SK-N-SH treated with all-trans-retinoic acid at 6 μM for 48 hours (cell line): Measurements from ENCODE around the gene CACNA2D3.

Experiments
- ATAC-seq: fragments of 200-7000 bp; cut with Tn5 transposase; 3 replicates; pipeline ENCODE4 v1.9.1; 2020; ENCODE audit warnings: mild to moderate bottlenecking, moderate library complexity
- BACH2 ChIP-seq: fragments of 250-450 bp; sonication (Bioruptor Pico); IDR thresholded peaks from 2 replicates; pipeline ENCODE4 v1.9.0; 2021; ENCODE audit warnings: mild to moderate bottlenecking, borderline replicate concordance
- ESRRG ChIP-seq: fragments of 250-450 bp; sonication (Bioruptor Pico); IDR thresholded peaks from 2 replicates; pipeline ENCODE4 v1.6.1; 2021; ENCODE audit warnings: mild to moderate bottlenecking
- GLIS3 ChIP-seq: fragments of 250-450 bp; sonication (Bioruptor Pico); IDR thresholded peaks from 2 replicates; pipeline ENCODE4 v1.5.0; 2020; ENCODE audit warnings: mild to moderate bottlenecking, moderate library complexity
- OSR1 ChIP-seq: fragments of 250-450 bp; sonication (Bioruptor Pico); IDR thresholded peaks from 2 replicates; pipeline ENCODE4 v1.8.0; 2022; ENCODE audit warnings: moderate library complexity, mild to moderate bottlenecking, inconsistent platforms
- RARB ChIP-seq: fragments of 250-450 bp; sonication (Bioruptor Pico); IDR thresholded peaks from 2 replicates; pipeline ENCODE4 v1.8.0; 2021; ENCODE audit warnings: mild to moderate bottlenecking, moderate library complexity
- SNAI2 ChIP-seq: fragments of 250-450 bp; sonication (Bioruptor Pico); IDR thresholded peaks from 2 replicates; pipeline ENCODE4 v1.5.0; 2020; ENCODE audit warnings: mild to moderate bottlenecking, moderate library complexity
- TCF4 ChIP-seq: fragments of 250-450 bp; sonication (Bioruptor Pico); IDR thresholded peaks from 2 replicates; pipeline ENCODE4 v1.8.0; 2021; ENCODE audit warnings: mild to moderate bottlenecking, moderate library complexity, borderline replicate concordance
- TOX ChIP-seq: fragments of 250-450 bp; sonication (Bioruptor Pico); IDR thresholded peaks from 2 replicates; pipeline ENCODE4 v1.8.0; 2021; ENCODE audit warnings: mild to moderate bottlenecking, moderate library complexity, borderline replicate concordance
- ZC3H10 ChIP-seq: fragments of 250-450 bp; sonication (Bioruptor Pico); IDR thresholded peaks from 2 replicates; pipeline ENCODE4 v1.5.1; 2021; ENCODE audit warnings: mild to moderate bottlenecking, moderate library complexity
- ZFP3 ChIP-seq: fragments of 250-450 bp; sonication (Bioruptor Pico); IDR thresholded peaks from 2 replicates; pipeline ENCODE4 v1.5.0; 2020; ENCODE audit warnings: mild to moderate bottlenecking, moderate library complexity
- ZFP30 ChIP-seq: fragments of 450-650 bp; formaldehyde crosslinking; IDR thresholded peaks from 2 replicates; pipeline ENCODE4 v1.5.0; 2022; ENCODE audit warnings: mild to moderate bottlenecking, moderate library complexity
- ZNF565 ChIP-seq: fragments of 450-650 bp; formaldehyde crosslinking; conservative IDR thresholded peaks from 2 replicates; pipeline ENCODE4 v1.5.0; 2020; ENCODE audit warnings: low read depth, mild to moderate bottlenecking, moderate library complexity
- ZNF70 ChIP-seq: fragments of 450-650 bp; formaldehyde crosslinking; IDR thresholded peaks from 2 replicates; pipeline ENCODE4 v1.5.0; 2020; ENCODE audit warnings: mild to moderate bottlenecking, moderate library complexity
- ZNF8 ChIP-seq: fragments of 450-650 bp; formaldehyde crosslinking; IDR thresholded peaks from 2 replicates; pipeline ENCODE4 v1.5.0; 2020; ENCODE audit warnings: mild to moderate bottlenecking, moderate library complexity
- TF ChIP-seq, protein P1 (sequence below): fragments of 250-450 bp; sonication (Bioruptor Pico); IDR thresholded peaks from 2 replicates; pipeline ENCODE4 v1.5.1; 2020; ENCODE audit warnings: low read depth, mild to moderate bottlenecking, moderate library complexity
- TF ChIP-seq, protein P2 (sequence below): fragments of 250-450 bp; sonication (Bioruptor Pico); IDR thresholded peaks from 2 replicates; pipeline ENCODE4 v1.8.0; 2021; ENCODE audit warnings: low read depth, mild to moderate bottlenecking, moderate library complexity, borderline replicate concordance
- TF ChIP-seq, protein P3 (sequence below): fragments of 250-450 bp; sonication (Bioruptor Pico); IDR thresholded peaks from 2 replicates; pipeline ENCODE4 v1.5.1; 2021; ENCODE audit warnings: mild to moderate bottlenecking, moderate library complexity
- TF ChIP-seq, protein P4 (sequence below): fragments of 250-450 bp; sonication (Bioruptor Pico); IDR thresholded peaks from 2 replicates; pipeline ENCODE4 v1.5.0; 2020; ENCODE audit warnings: mild to moderate bottlenecking, moderate library complexity

The CACNA2D3 gene

DNA sequence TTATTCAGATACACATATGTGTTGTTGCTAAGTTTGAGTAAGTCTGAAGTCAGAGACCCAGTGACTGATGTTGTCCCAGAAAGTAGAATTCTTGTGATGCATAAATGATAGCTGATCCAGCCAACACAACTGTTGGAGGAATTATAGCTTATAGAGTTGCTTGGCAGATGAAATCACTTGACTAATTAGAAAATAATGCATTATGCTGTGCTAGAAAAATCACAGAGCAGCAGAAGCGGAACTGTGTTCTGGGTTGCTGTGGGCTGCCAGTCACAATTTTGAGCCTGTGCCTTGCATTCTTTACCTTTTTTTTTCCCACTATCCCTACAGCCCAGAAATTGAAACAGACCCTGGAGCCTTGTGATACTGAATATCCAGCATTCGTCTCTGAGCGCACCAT, 895.5 kb downstream of the CACNA2D3 start:
- TF ChIP-seq ZNF70 (no peak), ZC3H10 (CRISPR knock-in tag) (no peak), ZFP3 (CRISPR knock-in tag) (no peak), TOX (CRISPR knock-in tag) (no peak), RARB (no peak), ZFP30 (no peak), OSR1 (CRISPR knock-in tag) (no peak), ZNF565 (CRISPR knock-in tag) (no peak)
- TF ChIP-seq, protein P1, sequence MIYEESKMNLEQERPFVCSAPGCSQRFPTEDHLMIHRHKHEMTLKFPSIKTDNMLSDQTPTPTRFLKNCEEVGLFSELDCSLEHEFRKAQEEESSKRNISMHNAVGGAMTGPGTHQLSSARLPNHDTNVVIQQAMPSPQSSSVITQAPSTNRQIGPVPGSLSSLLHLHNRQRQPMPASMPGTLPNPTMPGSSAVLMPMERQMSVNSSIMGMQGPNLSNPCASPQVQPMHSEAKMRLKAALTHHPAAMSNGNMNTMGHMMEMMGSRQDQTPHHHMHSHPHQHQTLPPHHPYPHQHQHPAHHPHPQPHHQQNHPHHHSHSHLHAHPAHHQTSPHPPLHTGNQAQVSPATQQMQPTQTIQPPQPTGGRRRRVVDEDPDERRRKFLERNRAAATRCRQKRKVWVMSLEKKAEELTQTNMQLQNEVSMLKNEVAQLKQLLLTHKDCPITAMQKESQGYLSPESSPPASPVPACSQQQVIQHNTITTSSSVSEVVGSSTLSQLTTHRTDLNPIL (CRISPR knock-in tag): no peak
- TF ChIP-seq, protein P2, sequence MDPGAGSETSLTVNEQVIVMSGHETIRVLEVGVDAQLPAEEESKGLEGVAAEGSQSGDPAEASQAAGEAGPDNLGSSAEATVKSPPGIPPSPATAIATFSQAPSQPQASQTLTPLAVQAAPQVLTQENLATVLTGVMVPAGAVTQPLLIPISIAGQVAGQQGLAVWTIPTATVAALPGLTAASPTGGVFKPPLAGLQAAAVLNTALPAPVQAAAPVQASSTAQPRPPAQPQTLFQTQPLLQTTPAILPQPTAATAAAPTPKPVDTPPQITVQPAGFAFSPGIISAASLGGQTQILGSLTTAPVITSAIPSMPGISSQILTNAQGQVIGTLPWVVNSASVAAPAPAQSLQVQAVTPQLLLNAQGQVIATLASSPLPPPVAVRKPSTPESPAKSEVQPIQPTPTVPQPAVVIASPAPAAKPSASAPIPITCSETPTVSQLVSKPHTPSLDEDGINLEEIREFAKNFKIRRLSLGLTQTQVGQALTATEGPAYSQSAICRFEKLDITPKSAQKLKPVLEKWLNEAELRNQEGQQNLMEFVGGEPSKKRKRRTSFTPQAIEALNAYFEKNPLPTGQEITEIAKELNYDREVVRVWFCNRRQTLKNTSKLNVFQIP: no peak
- TF ChIP-seq, protein P3, sequence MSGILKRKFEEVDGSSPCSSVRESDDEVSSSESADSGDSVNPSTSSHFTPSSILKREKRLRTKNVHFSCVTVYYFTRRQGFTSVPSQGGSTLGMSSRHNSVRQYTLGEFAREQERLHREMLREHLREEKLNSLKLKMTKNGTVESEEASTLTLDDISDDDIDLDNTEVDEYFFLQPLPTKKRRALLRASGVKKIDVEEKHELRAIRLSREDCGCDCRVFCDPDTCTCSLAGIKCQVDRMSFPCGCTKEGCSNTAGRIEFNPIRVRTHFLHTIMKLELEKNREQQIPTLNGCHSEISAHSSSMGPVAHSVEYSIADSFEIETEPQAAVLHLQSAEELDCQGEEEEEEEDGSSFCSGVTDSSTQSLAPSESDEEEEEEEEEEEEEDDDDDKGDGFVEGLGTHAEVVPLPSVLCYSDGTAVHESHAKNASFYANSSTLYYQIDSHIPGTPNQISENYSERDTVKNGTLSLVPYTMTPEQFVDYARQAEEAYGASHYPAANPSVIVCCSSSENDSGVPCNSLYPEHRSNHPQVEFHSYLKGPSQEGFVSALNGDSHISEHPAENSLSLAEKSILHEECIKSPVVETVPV (CRISPR knock-in tag): no peak
- no peak for ATAC-seq

DNA sequence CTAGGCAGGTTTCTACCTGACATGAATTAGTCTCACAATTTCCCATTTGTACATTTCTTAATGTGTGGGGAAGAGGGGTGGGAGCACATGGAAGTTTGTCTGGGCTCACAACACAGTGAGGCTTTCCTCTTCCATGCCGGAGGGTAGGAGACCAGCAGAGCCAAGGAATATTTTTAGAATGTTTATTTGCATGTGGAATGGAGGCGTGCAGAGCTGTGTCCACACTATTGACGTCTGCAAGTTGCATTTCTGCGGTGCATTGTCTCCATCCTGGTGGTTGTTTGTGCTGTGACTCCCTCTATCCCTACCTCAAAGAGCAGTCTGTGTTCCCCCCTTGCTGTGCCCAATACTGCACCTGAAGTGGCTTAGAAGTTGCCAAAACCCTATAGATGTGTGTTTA, 908.6 kb downstream of the CACNA2D3 start:
- ATAC-seq: no peak
- no peak for TF ChIP-seq OSR1 (CRISPR knock-in tag)
- TF ChIP-seq BACH2: no peak
- TF ChIP-seq, protein P2: no peak
- TF ChIP-seq, protein P4, sequence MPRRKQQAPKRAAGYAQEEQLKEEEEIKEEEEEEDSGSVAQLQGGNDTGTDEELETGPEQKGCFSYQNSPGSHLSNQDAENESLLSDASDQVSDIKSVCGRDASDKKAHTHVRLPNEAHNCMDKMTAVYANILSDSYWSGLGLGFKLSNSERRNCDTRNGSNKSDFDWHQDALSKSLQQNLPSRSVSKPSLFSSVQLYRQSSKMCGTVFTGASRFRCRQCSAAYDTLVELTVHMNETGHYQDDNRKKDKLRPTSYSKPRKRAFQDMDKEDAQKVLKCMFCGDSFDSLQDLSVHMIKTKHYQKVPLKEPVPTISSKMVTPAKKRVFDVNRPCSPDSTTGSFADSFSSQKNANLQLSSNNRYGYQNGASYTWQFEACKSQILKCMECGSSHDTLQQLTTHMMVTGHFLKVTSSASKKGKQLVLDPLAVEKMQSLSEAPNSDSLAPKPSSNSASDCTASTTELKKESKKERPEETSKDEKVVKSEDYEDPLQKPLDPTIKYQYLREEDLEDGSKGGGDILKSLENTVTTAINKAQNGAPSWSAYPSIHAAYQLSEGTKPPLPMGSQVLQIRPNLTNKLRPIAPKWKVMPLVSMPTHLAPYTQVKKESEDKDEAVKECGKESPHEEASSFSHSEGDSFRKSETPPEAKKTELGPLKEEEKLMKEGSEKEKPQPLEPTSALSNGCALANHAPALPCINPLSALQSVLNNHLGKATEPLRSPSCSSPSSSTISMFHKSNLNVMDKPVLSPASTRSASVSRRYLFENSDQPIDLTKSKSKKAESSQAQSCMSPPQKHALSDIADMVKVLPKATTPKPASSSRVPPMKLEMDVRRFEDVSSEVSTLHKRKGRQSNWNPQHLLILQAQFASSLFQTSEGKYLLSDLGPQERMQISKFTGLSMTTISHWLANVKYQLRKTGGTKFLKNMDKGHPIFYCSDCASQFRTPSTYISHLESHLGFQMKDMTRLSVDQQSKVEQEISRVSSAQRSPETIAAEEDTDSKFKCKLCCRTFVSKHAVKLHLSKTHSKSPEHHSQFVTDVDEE (CRISPR knock-in tag): no peak
- TF ChIP-seq SNAI2 (CRISPR knock-in tag): no peak
- TF ChIP-seq TCF4: no peak
- no peak for TF ChIP-seq ZFP30
- TF ChIP-seq, protein P1 (CRISPR knock-in tag): no peak
- no peak for TF ChIP-seq ESRRG
- no peak for TF ChIP-seq ZNF8 (CRISPR knock-in tag)
- TF ChIP-seq GLIS3 (CRISPR knock-in tag): no peak
- TF ChIP-seq ZFP3 (CRISPR knock-in tag): no peak

DNA sequence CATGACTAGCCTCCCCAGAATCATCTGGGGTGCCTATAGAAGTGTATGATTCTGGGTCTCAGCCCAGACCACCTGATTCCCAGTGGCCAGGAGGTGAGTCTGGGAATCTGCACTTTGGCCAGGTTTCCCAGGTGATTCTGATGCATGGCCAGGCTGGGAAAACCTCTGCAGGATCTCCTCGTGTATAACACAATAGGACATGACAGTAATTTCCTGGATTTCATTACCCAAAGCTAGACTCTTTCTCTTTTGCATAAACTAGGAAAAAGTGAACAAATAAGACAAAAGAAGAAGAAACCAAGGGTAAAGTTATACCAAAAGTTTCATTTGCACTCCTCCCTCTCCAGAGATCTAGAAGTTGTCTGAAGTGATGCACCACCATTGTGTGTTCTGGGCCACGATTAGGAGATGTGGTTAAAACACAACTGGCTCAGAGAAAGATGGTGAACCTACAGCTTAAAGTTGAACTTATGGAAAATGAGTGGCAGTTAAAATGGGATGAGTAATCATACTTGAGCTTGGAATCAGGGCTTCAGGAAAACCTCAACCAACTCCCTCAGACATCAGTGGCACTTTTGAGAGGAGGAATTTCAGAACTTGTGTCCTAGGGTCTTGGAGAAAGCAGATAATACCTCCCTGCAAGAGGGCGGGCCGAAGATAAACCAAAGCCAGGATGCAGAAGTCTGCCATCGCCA, 914.7 kb downstream of the CACNA2D3 start:
- ATAC-seq: peak; percentile 91
- peak; percentile 34; the same call in 1 of the 2 replicates for TF ChIP-seq ZC3H10 (CRISPR knock-in tag)
- TF ChIP-seq, protein P2: no peak
- TF ChIP-seq, all 23 proteins: peak for 1
